Measurements from ENCODE around the gene ADAR. TPM values are rescaled to one million over a fixed set of nuclear protein-coding genes. Genes with fewer than 3 reads are reported as not detected.

ADAR gene
- total and polyA plus RNA-seq, 2 donors (not counting 3 experiments of a cell fraction or from before 2014, with no cell fraction given) = 88.2 to 141 TPM

DNA sequence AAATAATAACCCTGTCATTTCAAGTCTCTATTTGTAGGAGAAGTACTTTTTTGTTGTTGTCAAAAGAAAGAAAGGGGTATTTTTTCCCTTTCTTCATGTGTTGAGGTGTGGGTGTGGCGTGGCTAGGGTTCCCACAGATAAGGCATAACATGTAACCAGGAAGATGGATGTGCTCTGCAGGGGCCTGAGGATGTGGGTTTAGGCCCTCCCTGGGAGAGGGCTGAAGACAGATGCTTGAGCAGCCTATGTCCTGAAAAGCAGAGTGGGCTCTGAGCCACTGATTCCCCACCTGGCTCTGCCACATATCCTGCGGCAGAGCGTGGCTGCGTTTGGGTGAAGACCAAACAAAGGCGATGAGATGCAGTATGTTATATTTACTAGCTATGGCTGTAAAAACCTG lies 13.9 kb upstream of the ADAR start:
- H3K9me3 ChIP-seq (replicated peaks; ENCODE audit: control insufficient read depth, insufficient read depth, low read length) = no peaks in the 10 kb centered on the region
- no peaks in the 10 kb centered on the region for H3K9me1 ChIP-seq (replicated peaks; ENCODE audit: control insufficient read depth, extremely low read depth, insufficient read depth, low read length)
- no peak overlapping the region for H3K9ac ChIP-seq (replicated peaks; ENCODE audit: extremely low read depth, insufficient read depth, low read length)
- DNase-seq (ENCODE audit: low read depth, low spot score) (no peak), FAIRE-seq (no peak)
- intact Hi-C loops (cut with micrococcal nuclease) (no loop called here), dilution Hi-C loops (cut with MboI; ENCODE audit: extremely low pct_ligation_motif_present, low sequenced_read_pairs) (no loop called here)
- ChIA-PET POLR2A (no interaction called here), CTCF (no interaction called here)
- peaks cover 3% of the 10 kb centered on the region for H4K20me1 ChIP-seq (replicated peaks; ENCODE audit: control insufficient read depth, extremely low read depth, insufficient read depth, low read length)
- TF ChIP-seq POLR2AphosphoS5 (IDR thresholded peaks at IDR 0.05; ENCODE audit: insufficient read depth, low read depth, low read length) (no peak), EZH2 (IDR thresholded peaks at IDR 0.05; ENCODE audit: borderline replicate concordance, low read depth, low read length, severe bottlenecking) (no peak), MYC (IDR thresholded peaks at IDR 0.05; ENCODE audit: low read depth, low read length) (no peak), POLR2A (IDR thresholded peaks at IDR 0.05; ENCODE audit: low read depth, low read length) (no peak), FOS (IDR thresholded peaks at IDR 0.05; ENCODE audit: borderline replicate concordance, insufficient read depth, low read length) (no peak), GATA2 (IDR thresholded peaks at IDR 0.05; ENCODE audit: insufficient read depth, insufficient read length, low read depth, low read length) (no peak), JUN (IDR thresholded peaks at IDR 0.05; ENCODE audit: borderline replicate concordance, insufficient read depth, insufficient read length, low read depth) (no peak)
- TF ChIP-seq, protein P1, sequence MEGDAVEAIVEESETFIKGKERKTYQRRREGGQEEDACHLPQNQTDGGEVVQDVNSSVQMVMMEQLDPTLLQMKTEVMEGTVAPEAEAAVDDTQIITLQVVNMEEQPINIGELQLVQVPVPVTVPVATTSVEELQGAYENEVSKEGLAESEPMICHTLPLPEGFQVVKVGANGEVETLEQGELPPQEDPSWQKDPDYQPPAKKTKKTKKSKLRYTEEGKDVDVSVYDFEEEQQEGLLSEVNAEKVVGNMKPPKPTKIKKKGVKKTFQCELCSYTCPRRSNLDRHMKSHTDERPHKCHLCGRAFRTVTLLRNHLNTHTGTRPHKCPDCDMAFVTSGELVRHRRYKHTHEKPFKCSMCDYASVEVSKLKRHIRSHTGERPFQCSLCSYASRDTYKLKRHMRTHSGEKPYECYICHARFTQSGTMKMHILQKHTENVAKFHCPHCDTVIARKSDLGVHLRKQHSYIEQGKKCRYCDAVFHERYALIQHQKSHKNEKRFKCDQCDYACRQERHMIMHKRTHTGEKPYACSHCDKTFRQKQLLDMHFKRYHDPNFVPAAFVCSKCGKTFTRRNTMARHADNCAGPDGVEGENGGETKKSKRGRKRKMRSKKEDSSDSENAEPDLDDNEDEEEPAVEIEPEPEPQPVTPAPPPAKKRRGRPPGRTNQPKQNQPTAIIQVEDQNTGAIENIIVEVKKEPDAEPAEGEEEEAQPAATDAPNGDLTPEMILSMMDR (IDR thresholded peaks at IDR 0.05; ENCODE audit: extremely low read depth in 1 of 2, insufficient read depth in 1 of 2, low read depth in 1 of 2, low read length in 2 of 2) = no peak
- TF ChIP-seq, protein P2, sequence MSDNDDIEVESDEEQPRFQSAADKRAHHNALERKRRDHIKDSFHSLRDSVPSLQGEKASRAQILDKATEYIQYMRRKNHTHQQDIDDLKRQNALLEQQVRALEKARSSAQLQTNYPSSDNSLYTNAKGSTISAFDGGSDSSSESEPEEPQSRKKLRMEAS (IDR thresholded peaks at IDR 0.05; ENCODE audit: insufficient read depth, insufficient read length) = no peak
- H3K4me3 ChIP-seq (replicated peaks in 1 of 3; ENCODE audit: insufficient read depth in 1 of 3, low read depth in 1 of 3, low read length in 3 of 3) = no peak overlapping the region
- H3K4me2 ChIP-seq (ENCODE audit: insufficient read depth, low read length) = no peak overlapping the region
- peaks cover 85% of the 10 kb centered on the region for H3K79me2 ChIP-seq (ENCODE audit: control insufficient read depth, insufficient read depth, low read length)
- no TSS peak for BruUV-seq (replicated peaks)
- no peaks in the 10 kb centered on the region for H3K27me3 ChIP-seq (ENCODE audit: control insufficient read depth in 2 of 2, insufficient read depth in 2 of 2, low read length in 2 of 2)
- no peak overlapping the region for H3K27ac ChIP-seq (ENCODE audit: insufficient read depth, low read depth, low read length)
- no peak overlapping the region for H2AFZ ChIP-seq (ENCODE audit: low read depth, low read length)
- H3K4me1 ChIP-seq (ENCODE audit: control insufficient read depth, extremely low read depth, insufficient read depth, low read length) = peaks cover 12% of the 10 kb centered on the region
- H3K36me3 ChIP-seq (ENCODE audit: control insufficient read depth in 2 of 2, extremely low read depth in 1 of 2, insufficient read depth in 2 of 2, low read length in 2 of 2) = peaks cover 0 to 6% of the 10 kb centered on the region in 2 experiments

All from endothelial cell of umbilical vein (primary cell).